Keratinocyte (primary cell): ENCODE data around the gene THG1L.

Experiments used
- CTCF ChIP-seq, 3 experiments: IDR thresholded peaks in 1 of 3; conservative IDR thresholded peaks in 1 of 3; optimal IDR thresholded peaks in 1 of 3; 2 replicates in 2 of 3; 3 replicates in 1 of 3; pipeline versions ENCODE3 to v1.5.1; 2011; ENCODE audit warnings: low read length in 3 of 3, mild to moderate bottlenecking in 3 of 3, moderate library complexity in 2 of 3, control low read depth in 1 of 3, inconsistent platforms in 1 of 3; ENCODE audit not compliant: insufficient read depth in 2 of 3; ENCODE audit errors: extremely low read depth in 1 of 3
- EZH2 ChIP-seq: IDR thresholded peaks from one replicate; pipeline ENCODE4 v1.6.1; 2012; ENCODE audit warnings: inconsistent platforms, mild to moderate bottlenecking, low read length, moderate library complexity

GRCh38 chr5:157761690-157762621 lies 30.7 kb downstream of the THG1L start:
- TF ChIP-seq CTCF (optimal IDR thresholded peaks at IDR 0.05 in 1 of 3, IDR thresholded peaks at IDR 0.05 in 1 of 3, conservative IDR thresholded peaks at IDR 0.05 in 1 of 3; ENCODE audit: extremely low read depth in 1 of 3, insufficient read depth in 2 of 3, low read length in 3 of 3) (peak; percentile 53 to 73 (median 64)), EZH2 (no peak)
